ENCODE results near the gene HMGN3. TPM values are rescaled to one million over a fixed set of nuclear protein-coding genes. Genes with fewer than 3 reads are reported as not detected.

The HMGN3 gene
- total RNA-seq, 1 experiment from 2014 or later = 151 TPM

GRCh38 chr6:79234150-79235022 lies at the start of gene HMGN3 (continued):
- TF ChIP-seq ARID4B (CRISPR knock-in tag; IDR thresholded peaks at IDR 0.05; ENCODE audit: borderline replicate concordance) (no peak), KAT7 (CRISPR knock-in tag; IDR thresholded peaks at IDR 0.05; ENCODE audit: borderline replicate concordance) (0 out of 2 replicates have a peak, but pooled peaks have one; percentile 33), NR3C1 (CRISPR knock-in tag; conservative IDR thresholded peaks at IDR 0.05; ENCODE audit: low read depth) (0 out of 2 replicates have a peak, but pooled peaks have one; percentile 79), ZNF423 (CRISPR knock-in tag; IDR thresholded peaks at IDR 0.05) (no peak), ZNF281 (CRISPR knock-in tag; IDR thresholded peaks at IDR 0.05) (peak; percentile 79; the same call in 1 of the 2 replicates), CBFB (CRISPR knock-in tag; IDR thresholded peaks at IDR 0.05; ENCODE audit: low read depth) (0 out of 2 replicates have a peak, but pooled peaks have one; percentile 67), AFF4 (CRISPR knock-in tag; IDR thresholded peaks at IDR 0.05; ENCODE audit: borderline replicate concordance) (0 out of 2 replicates have a peak, but pooled peaks have one; percentile 61), HMGA2 (CRISPR knock-in tag; IDR thresholded peaks at IDR 0.05) (no peak), NR2C2 (CRISPR knock-in tag; IDR thresholded peaks at IDR 0.05) (no peak), USF1 (CRISPR knock-in tag; IDR thresholded peaks at IDR 0.05) (peak; percentile 60; the same call in 1 of the 2 replicates), MYBL2 (CRISPR knock-in tag; IDR thresholded peaks at IDR 0.05) (peak; percentile 80), ZNF263 (CRISPR knock-in tag; IDR thresholded peaks at IDR 0.05; ENCODE audit: low read depth) (no peak), TCF7 (CRISPR knock-in tag; IDR thresholded peaks at IDR 0.05; ENCODE audit: low read depth) (no peak), TEAD1 (CRISPR knock-in tag; IDR thresholded peaks at IDR 0.05) (peak; percentile 59; the same call in 1 of the 2 replicates), MXD4 (CRISPR knock-in tag; IDR thresholded peaks at IDR 0.05; ENCODE audit: borderline replicate concordance) (no peak), FOXK1 (CRISPR knock-in tag; IDR thresholded peaks at IDR 0.05) (peak; percentile 78), MLX (CRISPR knock-in tag; IDR thresholded peaks at IDR 0.05) (no peak), ATF1 (CRISPR knock-in tag; IDR thresholded peaks at IDR 0.05) (no peak), CDX4 (CRISPR knock-in tag; IDR thresholded peaks at IDR 0.05; ENCODE audit: borderline replicate concordance) (no peak), ZNF232 (CRISPR knock-in tag; IDR thresholded peaks at IDR 0.05) (peak; percentile 96)
